RWPE1 (cell line): ENCODE data around the gene FAM216A.

Source experiments
- CTCF ChIA-PET: fragments of 350-600 bp; sonication (Branson Sonifier 250); formaldehyde crosslinking; extraction: SDS; loops from one replicate; lab custom pipeline; 2021; lab: Yijun Ruan, JAX
- POLR2A ChIA-PET: fragments of 400-600 bp; formaldehyde crosslinking; extraction: SDS; loops from one replicate; lab custom pipeline; 2020; ENCODE audit warnings: antibody characterized with exemption; ENCODE audit not compliant: low non-redundant PET; lab: Yijun Ruan, JAX
- DNase-seq: peaks from one replicate; pipeline ENCODE4 v3.0.0; 2012; ENCODE audit warnings: low spot score
- H3K27ac ChIP-seq: fragments of 450-650 bp; 2 replicates; pipeline ENCODE4 v1.5.1; 2017
- TF ChIP-seq, protein P1 (sequence below): fragments of 450-650 bp; conservative IDR thresholded peaks from 2 replicates; pipeline ENCODE4 v1.5.1; 2017; ENCODE audit warnings: low read depth, mild to moderate bottlenecking

The FAM216A gene

GRCh38 chr12:110475426-110475825 is 6.8 kb downstream of the FAM216A start:
- POLR2A ChIA-PET: no interaction called here
- H3K27ac ChIP-seq: no peak overlapping the region
- CTCF ChIA-PET: interaction anchor here (0.6 to 0.7 kb wide), 2 partner anchors 15 to 22 kb away, joined by 3 to 4 read pairs; no protein-coding TSS in a partner anchor
- no peak for DNase-seq
- TF ChIP-seq, protein P1, sequence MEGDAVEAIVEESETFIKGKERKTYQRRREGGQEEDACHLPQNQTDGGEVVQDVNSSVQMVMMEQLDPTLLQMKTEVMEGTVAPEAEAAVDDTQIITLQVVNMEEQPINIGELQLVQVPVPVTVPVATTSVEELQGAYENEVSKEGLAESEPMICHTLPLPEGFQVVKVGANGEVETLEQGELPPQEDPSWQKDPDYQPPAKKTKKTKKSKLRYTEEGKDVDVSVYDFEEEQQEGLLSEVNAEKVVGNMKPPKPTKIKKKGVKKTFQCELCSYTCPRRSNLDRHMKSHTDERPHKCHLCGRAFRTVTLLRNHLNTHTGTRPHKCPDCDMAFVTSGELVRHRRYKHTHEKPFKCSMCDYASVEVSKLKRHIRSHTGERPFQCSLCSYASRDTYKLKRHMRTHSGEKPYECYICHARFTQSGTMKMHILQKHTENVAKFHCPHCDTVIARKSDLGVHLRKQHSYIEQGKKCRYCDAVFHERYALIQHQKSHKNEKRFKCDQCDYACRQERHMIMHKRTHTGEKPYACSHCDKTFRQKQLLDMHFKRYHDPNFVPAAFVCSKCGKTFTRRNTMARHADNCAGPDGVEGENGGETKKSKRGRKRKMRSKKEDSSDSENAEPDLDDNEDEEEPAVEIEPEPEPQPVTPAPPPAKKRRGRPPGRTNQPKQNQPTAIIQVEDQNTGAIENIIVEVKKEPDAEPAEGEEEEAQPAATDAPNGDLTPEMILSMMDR: no peak

DNA sequence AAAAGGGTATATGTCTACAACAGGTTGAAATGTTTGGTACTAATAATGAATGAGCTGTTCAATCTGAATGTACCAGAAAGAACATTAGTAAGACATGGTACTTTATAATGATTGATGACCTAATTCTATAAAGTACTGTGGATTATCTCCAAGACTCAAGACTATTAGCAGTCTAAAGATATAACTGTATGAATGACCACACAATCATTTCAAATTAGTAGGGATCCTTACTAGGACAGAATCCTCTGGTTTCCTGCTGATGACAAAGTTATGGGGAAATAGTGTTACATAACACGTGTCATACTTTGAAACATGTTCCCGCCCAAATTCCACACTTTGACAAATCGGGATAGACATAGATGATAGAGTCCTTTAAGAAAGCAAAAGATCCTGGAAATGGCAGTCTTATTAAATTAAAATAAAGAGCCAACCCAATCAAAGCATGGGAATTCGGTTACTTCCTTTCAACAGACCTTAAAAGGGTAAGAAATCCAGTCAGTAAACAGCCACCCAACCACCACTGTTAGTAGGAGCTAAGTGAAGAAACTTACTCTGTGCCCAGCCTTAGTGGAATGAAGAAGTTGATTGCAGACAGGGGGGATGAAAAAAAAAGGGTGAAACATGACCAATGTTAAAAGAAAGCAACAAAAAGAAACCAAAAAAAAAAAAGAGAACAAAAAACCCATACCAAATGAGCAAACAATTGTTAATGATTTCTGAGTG is 30.5 kb downstream of the FAM216A start:
- CTCF ChIA-PET: interaction anchor here (0.6 to 1.5 kb wide), 3 partner anchors 14 to 47 kb away, joined by 3 to 7 read pairs (median 3); partner anchors contain the start of gene FAM216A
- TF ChIP-seq, protein P1: no peak
- POLR2A ChIA-PET: no interaction called here

DNA sequence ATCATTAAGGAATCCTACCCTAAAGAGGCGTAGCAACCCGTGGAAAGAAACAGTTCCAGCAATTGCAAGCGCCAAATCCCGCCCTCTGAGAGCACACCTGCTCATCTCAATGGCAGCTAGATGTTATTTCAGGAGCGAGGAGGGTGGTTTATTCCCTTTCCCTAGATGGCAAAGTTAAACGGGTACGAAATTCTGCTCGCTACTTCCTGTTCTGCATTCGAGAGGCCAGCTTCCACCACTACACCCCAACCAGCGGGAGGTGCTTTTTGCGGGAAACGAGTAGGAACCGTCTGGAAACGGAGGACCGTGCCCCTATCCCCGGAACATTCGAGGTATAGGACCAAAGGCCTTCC is 32.7 kb downstream of the FAM216A start:
- peak; percentile 70 for DNase-seq
- TF ChIP-seq, protein P1: no peak
- POLR2A ChIA-PET: interaction anchor here (1.2 kb wide), 1 partner anchor 33 kb away, joined by 6 read pairs; the partner anchor contains the start of genes FAM216A and GPN3
- peak overlapping the region; percentile 98 for H3K27ac ChIP-seq
- CTCF ChIA-PET: no interaction called here

More for the DNA sequence above, 30.5 kb downstream of the FAM216A start:
- DNase-seq: peak; percentile 57
- H3K27ac ChIP-seq: no peak overlapping the region

DNA sequence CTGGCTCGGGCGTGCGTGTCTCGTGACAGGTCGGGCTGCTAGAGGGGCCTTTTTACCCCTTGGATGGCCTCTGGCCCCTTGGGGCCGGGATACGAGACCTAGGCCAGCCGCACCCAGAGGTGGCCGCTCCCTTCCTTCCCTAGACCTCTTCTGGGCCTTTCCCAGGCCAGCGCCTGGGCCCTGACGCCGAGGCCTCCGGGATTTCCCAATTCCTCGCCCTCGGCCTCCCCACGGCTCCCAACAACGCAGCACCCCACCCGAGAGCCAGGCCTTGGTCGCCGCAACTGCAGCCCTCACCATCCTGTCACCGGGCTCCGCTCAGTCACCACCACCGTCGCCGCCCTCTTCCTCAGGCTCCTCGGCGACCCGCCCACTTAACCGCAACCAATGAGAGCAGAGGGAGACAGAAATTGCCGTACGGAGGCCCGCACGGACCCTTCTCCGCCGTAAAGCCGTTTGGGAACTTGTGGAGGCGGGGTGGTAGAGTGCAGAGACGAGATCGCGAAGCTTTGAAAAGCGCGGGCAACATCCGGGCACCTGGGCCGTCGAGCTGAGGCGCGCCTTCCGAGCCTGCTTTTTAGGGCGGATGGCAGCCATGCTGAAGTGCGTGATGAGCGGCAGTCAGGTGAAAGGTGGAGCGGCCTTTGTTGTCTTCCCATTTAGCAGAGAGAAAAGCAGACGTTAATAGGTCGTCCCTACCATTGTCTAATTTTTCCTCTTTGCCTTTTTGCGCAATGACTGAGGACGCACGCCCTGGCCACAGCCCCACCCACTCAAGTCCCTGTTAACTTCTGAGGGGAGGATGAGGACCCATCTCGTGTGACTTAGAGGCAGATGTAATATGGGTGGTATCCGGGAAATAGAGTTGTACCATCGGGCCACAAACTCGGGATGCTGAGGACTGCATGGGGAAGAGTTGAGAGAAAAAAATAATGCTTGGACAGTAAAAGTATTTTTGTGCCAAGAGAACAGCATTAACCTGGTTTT is 33.4 kb downstream of the FAM216A start, which contains the start of the genes RAD9B and VPS29:
TSS of gene RAD9B (plus strand) at position 580 of the 987 bp plus-strand sequence. CDS start at position 587, 7 bp downstream.
TSS of gene VPS29 (minus strand) at position 360 of the 987 bp plus-strand sequence. CDS start at position 300, 60 bp downstream.
- peak within 1 kb of the TSS; percentile 98 for H3K27ac ChIP-seq
- TF ChIP-seq, protein P1: no peak
- CTCF ChIA-PET: interaction anchor here (0.6 kb wide), 1 partner anchor 33 kb away, joined by 3 read pairs; the partner anchor contains the start of gene FAM216A
- POLR2A ChIA-PET: interaction anchor here (1.0 to 1.2 kb wide), 2 partner anchors 16 to 34 kb away, joined by 3 to 6 read pairs; partner anchors contain the start of genes FAM216A and GPN3
- DNase-seq: peak; percentile 95

DNA sequence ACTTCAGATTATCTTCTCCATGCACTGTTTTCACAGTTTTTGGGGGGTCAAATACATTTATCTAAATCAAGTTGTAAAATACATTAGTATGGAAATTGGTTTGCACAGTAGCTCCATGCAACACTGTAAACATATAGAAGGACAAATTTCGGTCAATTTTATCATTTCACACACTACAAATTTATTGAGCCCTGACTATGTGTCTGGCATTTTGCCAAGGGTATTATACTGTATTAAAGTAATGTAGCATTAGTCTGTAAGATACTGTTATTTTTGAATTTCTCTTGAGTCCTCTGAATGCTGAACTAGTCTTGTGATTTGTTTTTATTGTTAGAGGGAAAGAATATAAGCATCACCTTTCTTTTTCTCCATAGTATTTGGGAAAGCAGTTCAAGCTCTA is 34.8 kb downstream of the FAM216A start:
- H3K27ac ChIP-seq: no peak overlapping the region
- CTCF ChIA-PET: interaction anchor here (0.6 kb wide), 1 partner anchor 180 kb away, joined by 3 read pairs; no protein-coding TSS in a partner anchor
- POLR2A ChIA-PET: no interaction called here
- no peak for DNase-seq
- TF ChIP-seq, protein P1: no peak
